NCI-H526 treated with DMSO at 0.1 percent for 48 hours (cell line): Measurements from ENCODE around the gene TMEM190.
"Not testable (repeated sequence)": the region's sequence is repeated elsewhere in the genome, so short reads cannot be mapped to it uniquely, and the experiment has no call there.

Experiments used
- DNase-seq: peaks from one replicate; lab custom pipeline; 2025; lab: John Stamatoyannopoulos, UW

Gene TMEM190

DNA sequence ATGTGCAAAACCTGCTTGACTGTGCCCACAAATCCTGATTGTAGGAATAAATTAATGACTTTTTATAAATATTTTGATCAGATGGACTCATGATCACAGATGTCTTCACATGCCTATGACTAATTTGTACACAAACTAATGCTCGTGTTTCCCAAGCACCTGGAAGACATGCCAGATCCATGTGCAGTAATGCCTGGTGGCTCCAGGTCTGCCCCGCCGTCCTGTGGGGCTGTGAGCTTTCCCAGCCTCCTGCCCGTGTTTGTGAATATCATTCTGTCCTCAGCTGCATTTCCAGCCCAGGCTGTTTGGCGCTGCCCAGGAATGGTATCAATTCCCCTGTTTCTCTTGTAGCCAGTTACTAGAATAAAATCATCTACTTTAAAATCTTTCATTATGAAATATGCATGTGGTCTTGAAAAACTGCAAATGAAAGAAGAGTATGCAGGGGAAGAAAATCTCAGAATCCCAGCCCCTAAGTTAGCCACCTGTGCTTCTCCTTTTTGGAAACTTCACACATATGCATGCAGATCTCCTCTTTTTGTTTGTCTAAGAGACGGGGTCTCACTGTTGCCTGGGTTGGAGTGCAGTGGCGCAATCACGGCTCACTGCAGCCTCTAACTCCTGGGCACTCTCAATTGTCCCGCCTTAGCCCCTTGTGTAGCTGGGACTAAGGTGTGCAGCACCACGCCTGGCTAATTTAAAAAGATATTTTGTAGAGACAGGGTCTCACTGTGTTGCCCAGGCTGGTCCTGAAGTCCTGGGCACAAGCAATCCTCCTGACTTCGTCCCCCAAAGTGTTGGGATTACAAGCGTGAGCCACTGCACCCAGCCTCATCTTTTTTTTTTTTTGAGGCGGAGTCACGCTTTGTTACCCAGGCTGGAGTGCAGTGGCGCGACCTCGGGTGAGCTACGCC is 15.3 kb downstream of the TMEM190 start:
- DNase-seq: no peak

DNA sequence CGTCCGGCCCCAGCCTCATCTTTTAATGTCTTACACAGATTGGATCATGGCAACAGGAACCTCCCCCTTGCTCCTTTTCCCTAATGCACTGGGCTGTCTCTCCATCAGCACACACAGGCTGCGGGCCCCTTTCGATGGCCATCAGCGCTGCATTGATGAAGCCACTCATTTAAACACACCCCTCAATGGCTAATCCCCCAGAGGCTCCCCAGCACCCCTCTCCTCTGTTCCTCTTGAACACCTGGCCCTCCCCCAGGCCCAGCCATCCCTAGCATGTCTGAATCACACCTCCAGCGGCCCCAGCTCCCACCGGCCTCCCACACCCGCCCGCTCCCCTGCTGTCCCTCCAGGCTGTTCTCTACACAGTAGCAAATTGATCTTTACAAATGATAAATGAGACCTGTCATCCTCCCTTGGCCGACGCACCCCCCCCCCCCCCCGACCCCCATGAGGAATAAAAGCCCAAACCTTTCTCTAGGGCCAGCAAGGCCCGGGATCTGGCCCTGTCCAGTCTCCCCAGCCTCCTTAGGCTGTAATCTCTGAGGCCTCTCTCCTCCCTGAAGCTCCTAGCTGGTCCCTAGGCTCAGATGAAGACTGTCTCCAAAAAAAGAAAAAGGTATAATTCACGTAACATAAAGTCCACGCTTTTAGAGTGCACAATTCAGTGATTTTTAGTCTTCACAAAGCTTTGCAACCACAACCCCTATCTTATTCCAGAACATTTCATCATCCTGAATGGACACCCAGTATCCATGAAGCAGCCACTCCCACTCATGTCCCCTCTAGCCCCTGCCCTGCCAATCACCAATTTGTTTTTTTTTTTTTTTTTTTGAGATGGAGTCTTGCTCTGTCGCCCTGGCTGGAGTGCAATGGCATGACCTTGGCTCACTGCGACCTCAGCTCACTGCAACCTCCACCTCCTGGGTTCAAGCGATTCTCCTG is 16.5 kb downstream of the TMEM190 start:
- DNase-seq: no peak

DNA sequence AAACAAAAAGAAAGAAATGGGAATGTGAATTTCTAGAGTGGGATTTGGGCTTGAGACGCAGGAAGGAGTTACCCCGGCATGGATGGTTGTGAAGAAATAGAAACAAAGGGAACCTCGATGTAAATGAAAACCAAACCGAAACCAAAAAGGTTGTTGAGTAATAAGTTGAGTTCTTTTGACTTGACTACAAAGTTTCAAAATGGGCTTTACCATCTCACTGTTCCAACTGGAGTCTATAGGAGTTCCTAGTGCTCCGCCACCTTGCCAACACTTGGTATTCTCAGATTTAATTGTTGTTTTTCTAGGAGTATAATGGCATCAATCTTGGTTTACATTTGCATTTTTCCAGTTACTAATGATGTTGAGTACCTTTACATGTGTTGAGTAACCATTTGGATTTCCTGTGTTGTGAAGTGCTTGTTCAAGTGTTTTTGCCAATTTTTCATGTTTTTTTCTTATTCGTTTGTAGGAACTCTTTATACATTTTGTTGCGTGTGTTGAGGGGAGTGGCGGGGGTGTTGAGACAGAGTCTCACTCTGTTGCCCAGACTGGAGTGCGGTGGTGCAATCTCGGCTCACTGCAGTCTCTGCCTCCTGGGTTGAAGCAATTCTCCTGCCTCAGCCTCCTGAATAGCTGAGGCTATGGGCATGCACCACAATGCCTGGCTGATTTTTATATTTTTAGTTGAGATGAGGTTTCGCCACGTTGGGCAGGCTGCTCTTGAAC is 21.7 kb downstream of the TMEM190 start:
- no peak for DNase-seq

DNA sequence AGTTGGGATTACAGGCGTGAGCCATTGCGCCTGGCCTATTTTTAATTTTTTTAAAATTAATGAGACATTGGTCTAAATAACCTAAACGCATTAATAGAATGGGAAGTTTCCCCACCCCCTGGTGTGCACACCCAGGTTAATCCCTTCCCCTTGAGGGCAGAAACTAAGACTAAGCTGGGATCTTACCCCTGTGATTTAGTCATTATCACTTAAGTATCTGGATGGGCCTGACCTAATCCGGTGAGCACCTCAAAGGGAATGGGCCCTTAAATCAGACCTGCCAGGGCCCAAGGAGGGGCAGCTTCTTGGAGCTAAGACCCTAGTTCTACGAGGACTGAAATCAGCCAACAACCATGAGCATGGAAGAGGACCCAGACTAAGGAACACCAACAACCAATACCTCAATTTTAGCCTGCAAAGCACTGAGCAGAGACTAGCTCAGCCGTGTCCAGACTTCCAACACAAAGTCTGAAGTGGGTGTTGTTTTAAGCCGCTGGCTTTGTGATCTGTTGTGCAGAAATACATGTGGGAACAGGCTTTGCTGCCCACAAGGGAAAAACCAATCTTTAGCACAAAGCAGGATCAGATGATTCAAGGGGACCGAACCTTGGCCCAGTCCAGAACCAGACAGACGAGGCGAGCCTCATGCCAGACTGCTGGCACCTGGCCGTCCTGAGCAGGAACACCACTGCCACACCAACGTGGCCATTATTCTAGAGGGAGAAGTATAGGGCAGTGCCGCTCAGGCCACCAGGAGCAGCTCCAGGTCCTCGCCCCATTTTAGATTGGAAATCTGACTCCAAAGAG is 23.9 kb downstream of the TMEM190 start:
- DNase-seq: no peak

DNA sequence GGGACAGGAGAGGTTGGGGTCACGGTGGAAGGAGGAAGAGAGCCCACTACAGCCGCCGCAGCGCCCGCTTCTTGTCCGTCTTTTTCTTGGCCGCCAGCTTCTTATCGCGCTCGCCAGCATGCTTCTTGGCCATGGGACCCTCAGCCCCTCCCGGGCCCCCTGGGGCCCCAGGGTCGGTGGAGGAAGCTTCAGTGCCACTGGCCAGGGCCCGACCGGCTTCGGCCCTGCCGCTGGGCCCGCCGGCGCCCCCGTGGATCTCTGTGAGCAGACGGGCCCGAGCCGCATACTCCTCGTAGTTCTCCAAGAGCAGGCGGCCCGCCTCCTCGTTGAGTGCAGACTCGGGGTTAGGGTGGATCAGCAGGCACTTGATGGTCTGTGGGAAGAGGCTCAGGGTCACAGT is 24.8 kb downstream of the TMEM190 start:
- not testable (repeated sequence) for DNase-seq

DNA sequence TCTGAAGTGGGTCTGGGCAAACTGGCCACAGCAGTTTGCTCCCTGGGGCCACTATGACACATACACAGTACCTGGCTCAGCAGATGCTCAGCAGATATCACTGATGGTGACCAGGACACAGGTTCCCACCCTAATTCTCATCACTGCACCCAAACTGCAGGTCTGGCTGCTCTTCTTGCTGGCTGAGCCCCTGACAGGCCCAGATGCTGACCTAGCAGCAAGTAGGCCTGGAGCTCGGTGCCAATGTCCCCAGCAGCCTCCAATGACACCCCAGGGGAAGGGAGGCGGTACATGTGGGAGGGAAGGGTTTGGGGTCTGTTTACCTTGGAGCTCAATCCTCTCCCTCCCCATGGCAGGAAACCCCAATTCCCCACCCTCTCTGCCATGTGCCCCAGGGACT is 25.9 kb downstream of the TMEM190 start:
- DNase-seq: no peak

DNA sequence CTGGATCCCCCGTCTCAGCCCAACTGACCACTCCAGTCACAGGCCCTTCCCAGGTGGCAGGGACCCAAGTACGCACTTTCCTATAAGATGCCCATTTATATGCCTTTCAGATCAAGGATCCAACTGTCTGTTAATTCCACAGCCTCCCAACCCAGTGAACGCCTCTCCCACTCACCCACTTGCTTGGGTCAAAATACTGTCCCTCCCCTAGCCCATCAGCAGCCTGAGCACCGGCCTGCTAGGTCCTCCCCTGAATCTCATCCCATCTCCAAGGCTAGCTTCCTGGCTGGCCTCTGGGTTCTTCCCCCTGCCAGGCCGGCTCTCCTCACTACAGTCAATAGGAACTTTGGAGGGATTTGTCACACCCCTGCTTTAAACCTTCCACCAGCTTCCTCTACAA is 29.0 kb downstream of the TMEM190 start:
- no peak for DNase-seq

DNA sequence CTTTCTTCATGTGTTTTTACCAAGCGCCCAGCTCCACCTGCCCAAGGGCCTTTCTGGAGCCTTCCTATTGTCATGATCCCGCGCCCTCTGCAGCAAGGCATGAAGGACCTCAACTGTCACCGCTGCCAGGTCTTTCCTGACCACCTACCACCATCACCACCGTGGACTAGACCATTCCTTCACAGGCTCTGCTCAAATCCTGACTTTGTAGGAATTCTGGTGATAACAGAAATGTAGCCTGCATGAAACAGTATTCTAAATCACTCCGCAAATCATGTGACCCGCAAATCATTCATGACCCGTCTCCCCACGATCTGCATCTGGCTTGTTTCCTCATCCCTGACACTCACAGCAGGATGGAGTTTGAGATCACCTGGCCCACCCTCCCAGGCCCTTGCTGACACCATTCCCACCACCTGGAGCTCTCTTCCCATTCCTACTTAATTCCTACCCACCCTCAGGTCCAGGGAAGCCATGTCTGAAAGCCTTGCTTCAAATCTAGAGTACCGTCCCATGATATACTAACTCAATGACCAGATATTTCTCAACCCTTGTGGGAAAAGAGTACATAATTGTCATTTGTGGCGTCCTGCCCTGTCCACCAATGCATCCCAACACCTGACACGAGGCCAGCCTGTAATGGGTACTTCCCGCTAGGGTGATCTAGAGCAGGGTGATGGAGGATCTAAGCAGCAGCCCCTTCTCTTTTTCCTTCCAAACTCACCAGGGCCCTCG is 29.6 kb downstream of the TMEM190 start:
- DNase-seq: no peak

DNA sequence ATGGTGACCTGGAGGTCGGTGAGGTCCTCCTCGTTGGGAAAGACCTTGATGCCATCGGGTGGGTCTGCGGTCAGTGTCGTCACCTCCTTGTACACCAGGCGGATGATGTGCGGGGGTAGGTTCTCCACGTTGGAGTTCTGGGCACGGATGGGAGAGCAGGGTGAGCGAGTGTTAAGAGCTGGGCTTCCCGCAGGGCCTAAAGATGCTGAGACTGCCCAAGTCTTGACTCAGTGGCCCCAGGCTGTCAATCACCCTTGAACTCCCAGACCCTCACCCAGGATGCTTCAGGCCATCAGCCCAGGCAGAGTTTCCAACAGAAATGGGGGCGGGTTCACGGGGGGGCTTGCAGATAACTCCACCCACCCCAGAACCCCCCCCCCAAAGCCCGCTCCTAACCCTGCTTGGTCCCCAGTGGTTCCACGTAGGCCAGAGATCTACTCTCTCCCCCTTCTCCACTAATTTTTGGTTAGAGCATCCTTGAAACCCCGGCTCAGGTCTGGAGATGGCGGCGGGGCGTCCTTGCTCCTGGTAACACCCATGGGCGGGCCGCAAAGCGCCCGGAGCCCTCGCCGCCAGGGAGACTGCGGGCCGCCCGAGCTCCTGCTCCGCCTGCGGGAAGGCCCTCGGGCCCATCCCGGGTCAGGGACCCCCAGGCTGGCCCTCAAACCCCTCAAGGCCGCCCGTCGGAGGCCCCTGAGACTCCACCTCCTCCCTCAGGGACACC is 30.4 kb downstream of the TMEM190 start:
- DNase-seq: no peak

DNA sequence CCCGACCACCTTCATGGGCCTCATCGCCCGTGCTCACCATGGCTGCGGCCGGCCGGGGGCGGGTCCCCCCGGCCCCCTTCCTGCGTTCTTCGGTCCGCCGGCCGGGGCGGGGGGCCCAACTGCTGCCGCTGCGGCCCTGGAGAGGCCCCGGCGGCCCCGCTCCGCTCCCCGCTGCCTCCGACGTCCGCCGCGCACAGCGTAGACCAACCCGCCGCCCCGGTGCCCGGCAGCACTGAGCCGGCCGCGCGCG is 30.8 kb downstream of the TMEM190 start, which contains the start of gene UBE2S:
Gene UBE2S, minus strand, starts transcription at position 239 of the 250 bp plus-strand sequence. Its CDS starts 199 bp downstream, at position 40.
- DNase-seq: not testable (repeated sequence)

DNA sequence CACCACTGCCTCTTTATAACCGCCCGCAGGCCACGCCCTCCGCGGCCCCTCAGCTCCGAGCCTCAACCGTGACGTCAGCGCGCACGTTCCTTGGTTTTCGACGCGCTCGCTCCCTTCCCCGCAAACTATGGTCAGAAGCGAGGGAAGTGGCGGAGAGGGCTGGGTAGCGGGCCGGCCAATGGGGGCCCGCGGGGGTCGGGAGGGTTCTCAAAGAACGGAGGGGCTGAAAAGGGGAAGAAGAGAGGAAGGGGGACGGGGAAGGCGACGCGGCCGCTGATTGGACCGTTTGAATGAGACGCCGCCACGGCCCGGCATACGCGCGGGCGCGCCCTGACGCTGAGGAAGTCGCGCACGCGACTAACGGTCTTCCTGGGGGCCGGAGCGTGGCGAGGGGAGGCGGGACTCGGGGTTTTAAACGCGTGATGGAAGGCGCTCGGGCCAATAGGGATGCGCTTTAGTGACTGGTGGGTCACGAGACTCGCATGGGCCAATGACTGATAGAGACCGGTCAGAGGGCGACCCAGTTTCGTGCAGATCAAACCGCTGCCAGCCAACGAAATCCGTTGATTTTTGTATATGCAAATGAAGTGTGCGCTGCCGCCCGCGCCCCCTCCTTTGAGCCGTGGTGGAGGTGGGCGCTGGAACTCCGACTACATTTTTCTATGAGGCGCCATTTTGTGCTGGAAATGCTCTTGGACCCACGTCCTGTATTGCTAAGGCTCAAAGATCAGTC is 31.3 kb downstream of the TMEM190 start:
- DNase-seq: peak; percentile 99

DNA sequence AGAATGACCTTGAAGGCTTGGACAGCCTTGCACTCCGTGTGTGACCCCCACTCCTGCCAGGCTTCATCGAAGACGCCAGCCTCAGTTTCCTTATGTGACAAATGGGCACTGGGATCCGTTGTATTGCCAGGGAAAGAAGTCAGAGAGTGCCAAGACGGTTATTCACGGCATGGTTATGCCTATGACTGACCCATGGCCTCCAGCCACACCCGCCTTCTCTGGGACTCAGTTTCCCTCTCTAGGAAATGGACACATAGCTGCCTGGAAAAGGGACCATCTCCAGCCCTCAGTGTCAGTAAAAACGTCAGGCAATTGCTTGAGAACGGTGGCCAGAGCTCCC is 31.9 kb downstream of the TMEM190 start:
- no peak for DNase-seq

DNA sequence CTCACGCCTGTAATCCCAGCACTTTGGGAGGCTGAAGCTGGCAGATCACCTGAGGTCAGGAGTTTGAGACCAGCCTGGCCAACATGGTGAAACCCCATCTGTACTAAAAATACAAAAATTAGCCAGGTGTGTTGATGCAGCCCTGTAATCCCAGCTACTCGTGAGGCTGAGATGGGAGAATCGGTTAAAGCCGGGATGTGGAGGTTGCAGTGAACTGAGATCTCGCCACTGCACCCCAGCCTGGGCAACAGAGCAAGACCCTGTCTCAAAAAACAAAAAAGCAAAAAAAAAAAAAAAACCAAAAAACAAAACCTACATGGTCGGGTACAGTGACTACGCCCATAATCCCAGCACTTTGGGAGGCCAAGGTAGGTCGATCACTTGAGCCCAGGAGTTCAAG is 32.6 kb downstream of the TMEM190 start:
- DNase-seq: not testable (repeated sequence)

DNA sequence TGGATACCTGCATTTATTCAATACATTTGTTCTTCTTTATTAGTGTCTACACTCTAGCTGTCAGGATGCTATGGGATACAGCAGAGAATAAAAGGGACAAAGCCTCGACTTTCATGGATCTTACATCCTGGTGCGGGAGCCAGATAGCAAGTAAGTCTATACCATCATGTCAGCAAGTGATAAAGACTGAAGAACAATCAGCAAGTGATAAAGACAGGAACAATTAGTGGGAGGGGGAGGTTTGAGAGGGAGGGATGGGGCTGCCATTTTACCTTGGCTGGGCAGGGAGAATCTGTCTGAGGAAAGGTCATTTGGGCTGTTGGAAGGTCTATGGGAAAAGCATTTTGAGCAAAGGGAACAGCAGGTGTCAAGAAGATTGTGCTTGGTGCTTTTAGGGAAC is 33.5 kb downstream of the TMEM190 start:
- DNase-seq: no peak

DNA sequence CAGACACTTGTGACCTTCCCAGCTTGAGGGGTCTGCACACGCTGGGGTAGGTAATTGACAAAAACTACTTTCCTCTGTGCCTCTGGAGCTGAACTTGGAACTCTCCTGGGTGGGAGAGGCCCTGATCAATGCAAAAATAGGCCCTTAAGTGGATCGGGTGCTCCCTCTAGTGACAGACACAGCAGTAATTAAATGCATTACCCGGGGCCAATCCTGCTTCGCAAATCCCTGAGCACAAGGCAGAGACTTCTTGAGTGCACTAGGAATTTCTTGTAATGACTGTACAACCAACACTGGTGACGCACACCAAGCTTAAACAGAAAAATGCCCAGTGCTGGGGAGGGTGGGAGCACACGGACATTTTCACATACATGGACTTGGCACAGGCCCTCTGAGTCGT is 41.6 kb downstream of the TMEM190 start:
- peak; percentile 63 for DNase-seq

DNA sequence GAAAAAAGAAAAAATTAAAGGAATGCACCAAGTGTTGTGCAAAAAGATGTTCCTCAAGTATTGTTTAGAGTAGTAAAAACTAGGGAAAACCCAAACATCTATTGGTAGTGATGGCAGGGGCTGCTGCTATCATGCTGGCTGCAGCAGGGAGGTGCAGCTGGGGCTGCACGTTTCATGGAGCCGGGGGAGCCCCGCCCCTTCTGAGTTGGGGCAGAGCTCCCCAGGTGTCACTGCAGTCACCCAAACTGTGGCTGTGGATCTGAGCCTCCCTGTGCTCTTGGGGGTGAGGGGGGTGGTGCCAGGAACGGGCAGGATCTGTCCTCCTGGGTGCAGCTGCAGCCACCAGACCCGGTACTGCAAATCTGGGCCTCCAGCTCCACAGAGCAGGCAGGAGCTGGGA is 42.5 kb downstream of the TMEM190 start:
- no peak for DNase-seq

DNA sequence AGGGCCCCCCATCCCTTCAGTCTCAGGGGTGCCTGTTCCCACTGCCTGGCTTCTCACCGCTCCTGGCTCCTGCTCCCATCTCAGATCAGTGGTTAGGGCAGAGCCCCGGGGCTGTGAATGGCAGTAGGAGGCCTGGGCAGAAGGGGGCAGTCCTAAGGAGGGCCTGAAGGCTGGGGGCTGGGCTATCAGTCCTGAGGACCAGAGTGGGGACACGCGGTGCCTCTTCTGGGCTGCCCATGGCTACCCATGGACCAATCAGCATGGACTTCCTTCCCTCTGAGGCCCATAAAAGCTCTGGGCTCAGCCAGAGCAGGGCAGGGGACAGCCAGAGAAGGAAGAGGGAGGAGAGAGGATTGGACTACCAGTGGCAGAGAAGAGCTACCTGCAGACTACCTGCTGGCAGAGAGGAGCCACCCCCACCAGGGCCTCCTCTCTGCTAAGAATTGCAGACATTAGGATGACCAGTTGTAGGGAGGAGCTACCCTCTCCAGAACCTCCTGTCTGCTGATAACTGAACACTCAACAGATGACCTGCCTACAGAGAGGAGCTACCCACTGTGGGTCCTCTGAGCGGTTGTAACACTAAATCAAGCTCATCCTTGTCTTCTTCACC is 43.1 kb downstream of the TMEM190 start:
- no peak for DNase-seq

DNA sequence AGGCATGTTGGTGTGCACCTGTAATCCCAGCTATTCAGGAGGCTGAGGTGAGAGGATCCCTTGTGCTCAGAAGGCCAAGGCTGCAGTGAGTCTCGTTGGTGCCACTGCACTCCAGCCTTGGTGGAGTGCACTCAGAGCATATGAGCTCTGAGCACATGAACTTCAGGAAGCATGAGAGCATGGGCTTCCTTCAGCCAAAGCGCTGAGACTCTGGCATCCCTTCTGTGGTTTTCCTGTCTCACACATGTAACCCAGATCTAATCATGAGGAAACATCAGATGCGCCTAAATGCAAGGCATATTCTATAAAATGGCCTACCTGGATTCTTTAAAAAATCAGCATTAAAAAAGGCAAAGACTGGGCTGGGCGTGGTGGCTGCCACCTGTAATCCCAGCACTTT is 44.7 kb downstream of the TMEM190 start:
- DNase-seq: not testable (repeated sequence)
